Measurements from ENCODE around the gene IDI2. TPM values are rescaled to one million over a fixed set of nuclear protein-coding genes. Genes with fewer than 3 reads are reported as not detected.
A peak's percentile ranks its signal among the peaks of the same experiment; 100 is the strongest.

The IDI2 gene
- total RNA-seq, 4 donors from 2014 or later = not detected

DNA sequence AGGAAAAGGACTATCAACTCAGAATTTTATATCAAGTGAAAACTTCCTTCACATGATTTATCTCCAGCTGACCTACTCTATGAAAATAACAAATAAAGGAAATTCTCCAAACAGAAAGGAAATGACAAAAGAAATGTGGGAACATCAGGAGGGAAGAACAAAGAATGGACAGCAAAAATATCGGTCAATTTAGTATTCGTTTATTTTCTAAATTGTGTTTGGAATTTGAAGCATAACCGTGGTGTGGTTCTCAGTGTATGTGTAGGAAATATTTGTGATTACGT is 39.2 kb upstream of the IDI2 start:
- Histone ChIP-seq H3K36me3 (no peaks in the 10 kb centered on the region), H3K4me1 (no peaks in the 10 kb centered on the region), H3K4me3 (no peak overlapping the region), H3K27ac (no peak overlapping the region), H3K9me3 (no peaks in the 10 kb centered on the region), H3K27me3 (no peaks in the 10 kb centered on the region)
- no peak for DNase-seq
- TF ChIP-seq CTCF (IDR thresholded peaks at IDR 0.05) = no peak
- TF ChIP-seq POLR2A (IDR thresholded peaks at IDR 0.05) = no peak

DNA sequence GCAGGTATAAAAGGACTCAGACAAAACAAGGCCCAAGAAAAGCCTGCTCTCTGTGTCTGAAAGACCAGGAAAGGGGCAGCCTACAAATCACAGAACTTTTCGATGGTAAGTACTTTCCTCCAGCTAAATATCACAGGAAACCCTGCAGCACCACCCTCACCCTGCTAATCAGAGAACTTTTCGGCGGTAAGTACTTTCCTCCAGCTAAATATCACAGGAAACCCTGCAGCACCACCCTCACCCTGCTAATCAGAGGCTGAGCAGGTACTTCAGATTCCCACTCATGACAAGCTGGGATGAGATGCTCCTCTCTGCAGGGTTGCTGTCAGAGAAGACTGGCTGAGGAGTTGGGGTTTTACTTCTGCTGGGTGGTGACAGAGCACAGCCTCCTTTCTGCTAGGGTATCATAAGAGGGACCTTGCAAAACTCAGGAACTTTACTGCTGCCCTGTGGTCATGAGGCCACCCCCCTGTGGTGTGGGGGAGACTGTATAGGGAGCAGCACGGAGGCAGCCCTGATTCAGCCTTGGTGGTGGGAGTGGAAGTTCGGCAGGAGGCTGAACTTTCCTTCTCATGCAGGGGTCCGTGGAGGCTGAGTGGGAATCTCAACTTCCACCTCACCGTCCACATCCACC is 37.7 kb upstream of the IDI2 start:
- Histone ChIP-seq H3K27me3 (no peaks in the 10 kb centered on the region), H3K36me3 (no peaks in the 10 kb centered on the region), H3K9me3 (no peaks in the 10 kb centered on the region), H3K27ac (peak overlapping the region in 1 of 4 donors; percentile 44), H3K4me1 (no peaks in the 10 kb centered on the region), H3K4me3 (no peak overlapping the region)
- TF ChIP-seq CTCF (IDR thresholded peaks at IDR 0.05) (no peak), POLR2A (IDR thresholded peaks at IDR 0.05) (no peak)
- no peak for DNase-seq

DNA sequence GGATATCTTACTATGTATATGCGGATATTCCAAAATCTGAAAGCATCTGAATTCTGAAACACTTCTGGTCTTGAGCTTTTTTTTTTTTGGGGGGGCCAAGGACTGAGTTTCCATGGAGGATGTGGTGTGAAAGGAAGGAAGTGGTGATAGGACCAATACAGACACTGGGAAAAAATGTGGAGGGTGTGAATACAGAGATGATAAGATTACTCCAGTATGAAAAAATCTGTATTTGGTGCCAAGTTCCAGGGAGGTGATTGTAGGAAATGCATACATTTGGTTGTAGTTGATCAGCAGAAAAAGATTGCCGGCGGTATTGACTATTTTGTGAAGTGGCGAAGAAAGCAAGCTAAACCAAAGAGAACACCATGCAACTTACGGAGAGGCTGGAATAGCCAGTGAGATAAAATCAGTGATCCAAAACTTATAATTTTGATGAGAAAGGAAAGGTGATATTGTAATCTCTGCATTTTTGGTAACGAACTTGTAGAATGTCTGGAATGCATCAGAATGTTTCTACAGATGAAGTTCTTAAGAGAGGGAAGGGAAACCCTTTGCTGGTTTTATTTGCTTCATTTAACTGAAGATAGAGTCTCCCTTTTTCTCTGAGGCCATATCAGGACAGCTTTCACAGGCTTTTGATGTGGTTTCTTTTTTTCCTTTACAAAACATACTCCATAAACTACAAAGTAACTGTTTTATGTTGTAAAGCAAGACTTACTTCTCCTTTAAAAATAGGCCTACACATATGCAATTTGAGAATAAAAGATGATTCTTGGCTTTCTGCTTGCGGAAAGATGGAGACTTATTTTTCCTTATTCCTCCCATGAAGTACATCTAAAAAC is 36.5 kb upstream of the IDI2 start:
- TF ChIP-seq CTCF (IDR thresholded peaks at IDR 0.05) (no peak), POLR2A (IDR thresholded peaks at IDR 0.05) (no peak)
- no peak for DNase-seq
- Histone ChIP-seq H3K4me3 (no peak overlapping the region), H3K27ac (peak overlapping the region in 1 of 4 donors; percentile 44), H3K4me1 (no peaks in the 10 kb centered on the region), H3K9me3 (no peaks in the 10 kb centered on the region), H3K27me3 (no peaks in the 10 kb centered on the region), H3K36me3 (no peaks in the 10 kb centered on the region)

DNA sequence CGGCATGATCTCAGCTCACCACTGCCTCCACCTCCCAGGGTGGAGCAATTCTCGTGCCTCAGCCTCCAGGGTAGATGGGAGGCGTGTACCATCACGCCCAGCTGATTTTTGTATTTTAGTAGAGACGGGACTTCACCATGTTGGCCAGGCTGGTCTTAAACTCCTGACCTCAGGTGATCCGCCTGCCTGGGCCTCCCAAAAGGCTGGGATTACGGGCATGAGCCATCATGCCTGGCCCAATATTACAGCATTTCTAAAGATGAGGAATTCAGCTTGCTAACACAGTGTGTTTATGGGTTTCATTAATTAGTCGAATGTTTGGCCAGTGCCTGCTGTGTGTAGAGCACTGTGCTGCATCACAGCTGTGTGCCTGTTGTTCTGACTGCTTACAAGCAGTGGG is 34.2 kb upstream of the IDI2 start:
- H3K4me3 ChIP-seq = no peak overlapping the region
- no peak for TF ChIP-seq CTCF (IDR thresholded peaks at IDR 0.05)
- TF ChIP-seq POLR2A (IDR thresholded peaks at IDR 0.05) = no peak
- H3K4me1 ChIP-seq = peaks cover 0 to 5% (median under 1%) of the 10 kb centered on the region in 4 donors
- H3K36me3 ChIP-seq = no peaks in the 10 kb centered on the region
- H3K9me3 ChIP-seq = no peaks in the 10 kb centered on the region
- no peaks in the 10 kb centered on the region for H3K27me3 ChIP-seq
- H3K27ac ChIP-seq = no peak overlapping the region
- no peak for DNase-seq

GRCh38 chr10:1058017-1058416 is 32.4 kb upstream of the IDI2 start:
- Histone ChIP-seq H3K9me3 (no peaks in the 10 kb centered on the region), H3K27ac (peak overlapping the region in 1 of 4 donors; percentile 98), H3K36me3 (peaks cover 0 to 7% (median 0%) of the 10 kb centered on the region in 3 donors), H3K4me1 (peaks cover 0 to 19% (median 1%) of the 10 kb centered on the region in 4 donors), H3K4me3 (peak overlapping the region in 2 of 4 donors; percentile 86 to 100), H3K27me3 (no peaks in the 10 kb centered on the region)
- DNase-seq = no peak
- TF ChIP-seq CTCF (IDR thresholded peaks at IDR 0.05) = no peak
- TF ChIP-seq POLR2A (IDR thresholded peaks at IDR 0.05) = no peak

Measured in Peyer's patch (tissue), 4 donors.